ENCODE data around the gene TARS3.

TARS3 gene

GRCh38 chr15:101676921-101677329, 47.3 kb downstream of the TARS3 start:
- TF ChIP-seq POLR2AphosphoS5 (IDR thresholded peaks at IDR 0.05; ENCODE audit: low read depth, low read length) (no peak), REST (IDR thresholded peaks at IDR 0.05; ENCODE audit: insufficient read depth in 1 of 2, low read depth in 2 of 2, low read length in 2 of 2) (no peak), TAF1 (IDR thresholded peaks at IDR 0.05; ENCODE audit: borderline replicate concordance, insufficient read depth, low read length) (no peak), FOXP2 (optimal IDR thresholded peaks at IDR 0.05; ENCODE audit: borderline replicate concordance, extremely low read depth, extremely low read length, insufficient read depth) (no peak), SIN3A (IDR thresholded peaks at IDR 0.05; ENCODE audit: borderline replicate concordance, insufficient read depth, low read length) (no peak)

GRCh38 chr15:101675796-101676582, 48.3 kb downstream of the TARS3 start:
- TF ChIP-seq POLR2AphosphoS5 (IDR thresholded peaks at IDR 0.05; ENCODE audit: low read depth, low read length) (no peak), FOXP2 (optimal IDR thresholded peaks at IDR 0.05; ENCODE audit: borderline replicate concordance, extremely low read depth, extremely low read length, insufficient read depth) (no peak), SIN3A (IDR thresholded peaks at IDR 0.05; ENCODE audit: borderline replicate concordance, insufficient read depth, low read length) (no peak), TAF1 (IDR thresholded peaks at IDR 0.05; ENCODE audit: borderline replicate concordance, insufficient read depth, low read length) (no peak)

GRCh38 chr15:101675015-101675414, 49.3 kb downstream of the TARS3 start:
- no peak for TF ChIP-seq POLR2AphosphoS5 (IDR thresholded peaks at IDR 0.05; ENCODE audit: low read depth, low read length)
- TF ChIP-seq SIN3A (IDR thresholded peaks at IDR 0.05; ENCODE audit: borderline replicate concordance, insufficient read depth, low read length), result no peak
- TF ChIP-seq TAF1 (IDR thresholded peaks at IDR 0.05; ENCODE audit: borderline replicate concordance, insufficient read depth, low read length), result no peak
- no peak for TF ChIP-seq FOXP2 (optimal IDR thresholded peaks at IDR 0.05; ENCODE audit: borderline replicate concordance, extremely low read depth, extremely low read length, insufficient read depth)
- TF ChIP-seq REST (IDR thresholded peaks at IDR 0.05; ENCODE audit: insufficient read depth in 1 of 2, low read depth in 2 of 2, low read length in 2 of 2), result no peak

- TF ChIP-seq POLR2AphosphoS5 (IDR thresholded peaks at IDR 0.05; ENCODE audit: low read depth, low read length), result no peak
Observed at GRCh38 chr15:101672298-101672697, 52.0 kb downstream of the TARS3 start.

GRCh38 chr15:101669744-101670143, 54.5 kb downstream of the TARS3 start:
- no peak for TF ChIP-seq SIN3A (IDR thresholded peaks at IDR 0.05; ENCODE audit: borderline replicate concordance, insufficient read depth, low read length)
- TF ChIP-seq FOXP2 (optimal IDR thresholded peaks at IDR 0.05; ENCODE audit: borderline replicate concordance, extremely low read depth, extremely low read length, insufficient read depth), result no peak
- TF ChIP-seq REST (IDR thresholded peaks at IDR 0.05; ENCODE audit: insufficient read depth in 1 of 2, low read depth in 2 of 2, low read length in 2 of 2), result no peak
- TF ChIP-seq POLR2AphosphoS5 (IDR thresholded peaks at IDR 0.05; ENCODE audit: low read depth, low read length), result no peak

GRCh38 chr15:101667881-101668280, 56.4 kb downstream of the TARS3 start:
- no peak for TF ChIP-seq SIN3A (IDR thresholded peaks at IDR 0.05; ENCODE audit: borderline replicate concordance, insufficient read depth, low read length)
- no peak for TF ChIP-seq REST (IDR thresholded peaks at IDR 0.05; ENCODE audit: insufficient read depth in 1 of 2, low read depth in 2 of 2, low read length in 2 of 2)
- no peak for TF ChIP-seq FOXP2 (optimal IDR thresholded peaks at IDR 0.05; ENCODE audit: borderline replicate concordance, extremely low read depth, extremely low read length, insufficient read depth)

All from PFSK-1 (cell line).